HG03097 (cell line): ENCODE data around the gene N4BP2L1.
A peak's percentile ranks its signal among the peaks of the same experiment; 100 is the strongest.

Experiments
- ATAC-seq: cut with Tn5 transposase; IDR thresholded peaks from one replicate; pipeline ENCODE4 v1.9.1; 2021; ENCODE audit not compliant: unreplicated experiment, low FRiP score

N4BP2L1 gene

DNA sequence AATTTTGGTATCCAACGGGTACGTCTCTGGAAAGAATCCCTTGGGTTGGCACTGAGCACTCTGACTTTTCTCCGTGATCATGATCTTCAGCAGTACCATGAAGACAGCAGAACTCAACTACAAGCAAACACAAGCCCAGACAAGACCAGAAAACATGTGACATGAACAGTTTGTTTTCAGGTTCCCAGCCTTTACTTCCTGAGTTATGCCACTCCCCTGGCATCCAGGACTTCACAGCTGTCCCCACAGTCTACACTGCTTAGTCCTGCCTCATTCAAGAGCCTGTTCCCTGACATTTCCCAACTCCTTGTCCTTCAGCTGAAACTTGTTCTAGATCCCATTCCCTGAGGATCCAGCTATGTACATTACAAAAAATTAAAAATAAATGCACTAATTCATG lies 4.9 kb upstream of the N4BP2L1 start:
- ATAC-seq, result no peak

DNA sequence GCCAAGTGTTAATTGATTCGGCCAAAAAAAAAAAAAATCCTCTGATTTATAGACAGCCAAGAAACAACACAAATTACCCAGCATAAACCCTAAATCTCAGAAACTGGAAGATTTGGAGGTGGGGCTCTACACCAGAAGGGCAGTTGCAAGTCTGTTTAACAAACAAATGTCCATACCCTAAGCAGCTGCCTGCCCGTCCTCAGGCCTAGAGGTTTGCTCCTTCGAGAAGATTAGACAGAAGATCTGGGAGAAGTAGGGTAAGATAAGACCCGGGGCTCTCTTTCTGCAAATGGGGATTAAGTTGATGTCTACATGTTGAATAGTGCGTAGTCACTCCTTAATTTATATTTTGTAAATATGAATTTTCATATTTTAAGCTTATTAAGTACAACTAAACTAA lies 3.4 kb upstream of the N4BP2L1 start:
- no peak for ATAC-seq

DNA sequence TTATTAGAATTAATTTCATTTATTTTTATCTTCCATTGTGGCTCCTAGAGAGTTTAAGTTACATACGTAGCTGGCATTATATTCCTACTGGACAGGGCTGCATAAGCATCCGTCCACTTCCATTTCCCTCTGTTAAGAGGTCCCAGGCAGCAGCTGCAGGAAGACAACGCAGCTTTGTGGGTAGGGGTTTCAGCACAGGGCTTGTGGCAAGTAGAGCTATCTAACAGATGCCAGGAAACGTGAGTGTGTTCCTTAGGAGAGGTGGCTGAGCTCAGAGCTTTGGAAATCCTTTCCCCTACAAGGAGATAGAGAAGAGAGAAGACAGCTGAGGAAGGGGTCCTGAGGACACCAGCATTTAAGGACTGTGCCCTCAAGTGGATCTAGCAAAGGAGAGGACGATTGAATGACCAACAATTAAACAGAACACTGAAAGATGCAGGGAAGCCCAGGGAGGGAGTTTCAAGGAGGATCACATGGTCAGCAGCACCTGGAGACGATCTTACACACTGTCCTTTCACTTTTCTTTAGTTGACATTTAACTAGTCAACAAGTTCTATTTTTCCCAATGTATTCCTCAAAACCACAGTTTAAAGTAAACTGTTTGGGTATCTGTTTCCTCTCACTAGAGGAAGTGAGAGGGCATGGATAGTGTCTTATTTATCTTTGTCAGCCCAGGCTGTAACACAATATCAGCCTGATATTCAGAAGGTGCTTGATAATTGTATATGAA lies 2.3 kb upstream of the N4BP2L1 start:
- ATAC-seq, result no peak

DNA sequence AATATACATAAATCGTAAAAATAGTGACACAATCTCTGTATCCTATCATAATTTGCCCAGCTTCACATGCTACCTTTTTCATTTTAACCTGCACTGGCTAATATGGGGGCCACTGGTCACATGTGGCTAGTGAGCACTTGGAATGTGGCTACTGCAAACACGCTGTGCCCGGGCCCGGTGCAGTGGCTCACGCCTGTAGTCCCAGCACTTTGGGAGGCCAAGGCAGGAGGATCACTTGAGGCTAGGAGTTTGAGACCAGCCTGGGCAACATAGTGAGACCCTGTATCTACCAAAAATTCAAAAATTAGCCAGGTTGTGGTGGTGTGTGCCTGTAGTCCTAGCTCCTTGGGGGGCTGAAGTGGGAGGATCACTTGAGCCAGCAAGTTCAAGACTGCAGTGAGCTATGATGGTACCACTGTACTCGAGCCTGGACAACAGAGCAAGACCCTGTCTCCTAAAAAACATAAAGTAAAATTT lies 1.5 kb upstream of the N4BP2L1 start:
- ATAC-seq, result no peak

DNA sequence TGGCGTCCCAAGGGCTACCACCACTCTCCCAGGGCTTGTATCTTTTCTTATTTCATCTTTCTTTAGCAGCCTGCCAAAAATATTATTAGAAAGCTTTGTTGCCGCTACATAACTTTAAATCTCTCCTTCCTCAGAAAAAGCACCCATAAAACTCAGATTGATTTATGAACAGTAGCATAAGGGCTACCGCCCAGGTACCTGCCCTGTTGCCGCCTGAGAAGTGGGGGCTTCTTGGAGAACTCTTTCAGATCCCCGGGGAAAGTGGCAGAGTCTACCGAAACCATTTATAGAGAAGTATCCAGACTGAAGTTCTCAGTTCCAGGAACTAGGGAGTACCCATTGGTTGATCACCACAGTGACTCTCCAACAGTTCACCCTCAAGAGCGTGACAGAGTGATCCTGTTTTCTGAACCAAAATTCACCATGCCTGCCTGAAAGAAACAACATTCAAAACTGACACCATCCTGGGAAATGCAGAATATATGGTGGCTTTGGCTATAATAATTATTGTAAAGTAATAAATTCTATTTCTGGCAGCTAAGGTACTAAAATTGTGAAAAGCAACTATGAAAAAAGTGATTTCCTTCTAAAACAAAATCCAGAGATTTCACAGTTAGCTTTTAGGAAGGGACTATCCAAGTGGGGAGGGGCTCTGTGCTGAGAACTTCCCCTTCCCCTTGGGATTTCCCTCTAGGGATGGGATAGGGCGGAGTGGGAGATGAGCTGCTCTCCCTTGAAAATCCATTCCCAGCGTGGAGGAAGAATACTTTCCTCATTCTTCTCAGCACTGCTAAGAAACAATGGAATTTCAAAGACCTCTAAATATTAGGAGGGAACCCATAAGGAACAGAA lies 877 bp upstream of the N4BP2L1 start:
- no peak for ATAC-seq

DNA sequence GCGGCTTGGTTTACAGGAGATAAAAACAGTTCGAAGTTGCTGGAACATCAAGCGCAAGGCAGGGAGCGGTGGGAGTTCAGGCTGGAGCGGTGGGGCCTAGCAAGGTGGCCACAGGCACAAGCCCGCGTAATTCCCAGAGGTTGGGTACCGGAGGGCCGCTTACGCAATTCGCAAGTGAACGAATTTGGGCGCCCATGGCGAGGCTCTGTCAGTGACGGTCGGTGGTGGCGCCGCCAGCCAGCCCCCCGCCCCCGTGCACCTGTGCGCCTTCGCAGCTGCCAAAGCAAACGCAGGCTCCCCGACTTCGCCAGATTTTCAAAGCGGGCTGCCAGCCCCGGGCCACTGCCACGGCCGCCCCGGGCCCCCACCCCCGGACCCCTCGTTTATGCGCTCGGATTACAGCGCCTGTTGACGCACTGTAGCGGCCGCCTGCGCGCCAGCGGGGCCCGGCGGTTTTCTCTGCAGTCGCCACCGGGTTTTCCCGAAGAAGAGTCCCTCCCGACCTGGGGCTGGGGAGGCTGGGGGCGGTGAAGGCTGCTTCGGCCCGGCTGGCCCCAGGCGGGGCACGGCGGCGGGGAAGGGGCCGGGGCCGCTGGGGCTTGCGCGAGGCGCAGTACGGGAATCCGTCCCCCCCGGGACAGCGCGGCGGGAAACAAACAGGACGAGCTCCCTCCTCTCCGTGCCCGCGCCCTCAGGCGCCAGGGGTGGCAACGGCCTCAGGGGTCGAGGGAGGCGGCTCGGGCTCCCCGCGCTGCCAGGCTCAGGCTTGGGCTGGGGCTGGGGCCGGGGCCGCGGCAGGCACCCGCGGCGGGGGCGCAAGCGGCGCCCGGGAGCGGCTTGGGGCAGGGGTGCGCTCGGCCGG lies 709 bp downstream of the N4BP2L1 start:
- peak; percentile 9 for ATAC-seq

DNA sequence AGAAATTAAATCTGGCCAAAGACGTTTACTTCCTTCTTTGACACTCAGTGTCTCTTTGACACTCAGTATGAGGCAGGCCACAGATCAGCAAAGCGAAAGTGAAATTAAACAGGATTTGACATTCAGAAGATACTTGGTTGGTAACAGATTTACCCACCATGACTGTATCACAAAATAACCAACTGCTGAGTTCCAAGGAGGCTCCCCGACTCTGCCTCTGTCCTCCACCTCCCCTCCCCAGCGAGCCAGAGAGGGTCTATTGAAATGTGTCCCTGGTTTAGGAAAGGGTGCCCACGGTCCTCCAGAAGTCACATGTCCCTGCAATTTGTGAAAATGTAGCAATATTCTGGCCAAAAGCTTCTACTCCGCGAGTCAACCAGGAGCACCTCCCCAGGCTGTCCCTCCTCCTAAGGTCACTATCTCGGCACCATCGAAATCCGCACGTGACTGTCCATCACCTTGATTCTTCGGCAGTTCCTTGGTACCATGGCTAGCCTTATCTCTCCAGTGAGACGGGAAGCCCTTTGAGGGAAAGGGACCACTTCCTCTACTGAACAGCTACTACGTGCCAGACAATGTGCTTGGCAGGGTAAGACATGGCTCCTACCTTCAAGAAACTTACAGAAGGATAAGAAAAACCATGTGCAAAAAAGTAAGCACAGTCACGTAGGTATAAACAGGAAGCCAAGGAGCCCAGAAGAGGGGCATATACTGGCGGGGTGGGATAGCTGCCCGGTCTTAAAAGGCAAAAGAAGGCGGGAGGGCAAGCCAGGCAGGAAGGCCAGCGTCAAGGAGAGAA lies 1.5 kb downstream of the N4BP2L1 start:
- ATAC-seq, result peak; percentile 25

DNA sequence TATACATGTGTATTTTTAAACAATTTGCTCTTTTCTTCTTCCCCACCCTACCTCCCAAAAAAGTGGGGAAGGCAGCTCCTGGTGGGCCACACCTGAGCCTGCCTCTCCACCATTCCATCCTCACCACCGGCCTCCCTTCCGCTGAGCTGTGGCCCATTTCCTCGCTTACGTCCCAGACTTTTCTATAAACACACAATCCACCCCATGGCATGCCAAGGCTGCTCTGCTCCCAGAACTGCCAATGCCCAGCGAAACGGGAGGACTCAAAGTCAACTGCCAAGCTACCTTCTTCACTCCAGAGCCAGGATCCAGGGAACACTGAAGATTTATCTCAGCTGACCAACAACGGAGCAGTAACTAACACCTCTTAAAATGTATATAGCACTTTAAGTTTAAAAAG lies 2.8 kb downstream of the N4BP2L1 start:
- ATAC-seq, result no peak

DNA sequence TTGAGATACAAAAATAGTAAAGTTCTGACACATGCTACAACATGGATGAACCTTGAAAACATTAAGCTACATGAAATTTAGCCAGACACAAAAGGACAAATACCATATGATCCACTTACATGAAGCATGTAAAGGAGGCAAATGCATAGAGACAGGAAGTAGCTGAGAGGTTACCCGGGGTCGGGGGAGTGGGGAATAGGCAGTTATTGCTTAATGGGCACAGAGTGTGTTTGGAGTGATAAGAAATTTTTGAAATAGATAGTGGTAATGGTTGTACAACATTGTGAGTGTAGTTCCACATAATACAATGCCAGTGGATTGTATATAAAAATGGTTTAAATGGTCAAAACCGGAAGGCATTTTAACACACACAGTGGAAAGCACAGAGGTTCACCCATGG lies 4.3 kb downstream of the N4BP2L1 start:
- ATAC-seq, result no peak

DNA sequence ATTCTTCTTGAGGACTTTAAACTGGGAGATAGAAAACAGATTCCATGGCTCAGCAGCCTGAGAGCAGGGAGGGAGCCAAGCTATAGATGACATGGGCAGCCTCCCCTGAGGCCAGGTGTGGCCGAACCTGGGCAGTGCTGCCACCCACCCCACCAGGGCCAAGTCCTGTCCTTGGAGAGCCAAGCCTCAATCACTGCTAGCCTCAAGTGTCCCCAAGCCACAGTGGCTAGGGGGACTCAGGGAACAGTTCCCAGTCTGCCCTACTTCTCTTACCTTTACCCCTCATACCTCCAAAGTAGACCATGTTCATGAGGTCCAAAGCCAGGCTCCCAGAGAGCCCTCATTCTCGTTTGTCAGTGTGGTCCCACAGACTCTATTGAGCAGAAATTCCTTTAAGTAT lies 8.1 kb downstream of the N4BP2L1 start:
- ATAC-seq, result no peak

DNA sequence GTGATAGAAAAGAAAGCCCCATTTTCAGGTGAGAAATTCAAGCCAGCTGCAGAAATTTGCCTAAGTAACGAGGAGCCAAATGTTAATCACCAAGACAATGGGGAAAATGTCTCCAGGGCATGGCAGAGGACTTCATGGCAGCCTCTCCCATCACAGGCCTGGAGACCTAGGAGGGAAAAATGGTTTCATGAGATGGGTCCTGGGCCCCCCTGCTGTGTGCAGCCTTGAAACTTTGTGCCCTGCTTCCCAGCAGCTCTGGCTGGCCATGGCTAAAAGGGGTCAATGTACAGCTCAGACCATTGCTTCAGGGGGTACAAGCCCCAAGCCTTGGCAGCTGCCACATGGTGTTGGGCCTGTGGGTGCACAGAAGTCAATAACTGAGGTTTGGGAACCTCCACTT lies 9.9 kb downstream of the N4BP2L1 start:
- no peak for ATAC-seq

DNA sequence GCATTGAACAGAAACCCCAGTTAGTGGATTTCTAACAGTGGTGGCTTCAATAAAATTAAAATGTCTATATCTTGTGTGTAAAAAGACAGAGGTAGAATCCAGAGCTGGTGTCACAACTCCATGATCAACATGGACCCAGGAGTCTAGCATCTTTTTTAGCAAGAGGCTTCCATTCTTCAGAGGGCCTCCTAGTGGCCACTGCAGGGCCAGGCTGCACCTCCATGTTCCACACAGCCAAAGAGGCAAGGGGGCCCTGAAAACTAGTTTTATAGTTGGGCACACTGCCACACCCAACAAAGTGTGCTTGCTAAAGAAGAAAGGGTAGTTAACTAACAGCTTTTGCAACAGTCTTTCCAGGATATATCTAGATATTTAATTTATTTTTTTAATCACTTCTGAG lies 12.9 kb downstream of the N4BP2L1 start:
- no peak for ATAC-seq

DNA sequence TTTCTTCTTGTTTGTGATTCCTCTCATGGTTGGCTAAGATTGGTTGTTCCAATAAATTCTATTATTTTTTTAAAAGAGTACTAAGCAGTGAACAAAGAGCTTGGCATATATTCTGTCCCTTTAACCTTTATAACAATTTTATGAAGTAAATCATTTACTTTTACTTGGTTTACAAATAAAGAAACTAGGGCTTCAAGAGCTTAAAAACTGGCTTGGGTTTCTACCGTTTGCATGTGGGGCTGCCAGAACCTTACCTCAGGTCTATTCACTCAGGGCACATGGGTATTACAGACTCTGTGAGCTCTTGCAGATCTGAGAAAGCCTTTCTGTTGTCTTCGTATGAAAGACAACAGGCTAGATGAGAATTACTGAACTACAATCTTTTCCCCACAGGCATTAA lies 13.3 kb downstream of the N4BP2L1 start:
- no peak for ATAC-seq

DNA sequence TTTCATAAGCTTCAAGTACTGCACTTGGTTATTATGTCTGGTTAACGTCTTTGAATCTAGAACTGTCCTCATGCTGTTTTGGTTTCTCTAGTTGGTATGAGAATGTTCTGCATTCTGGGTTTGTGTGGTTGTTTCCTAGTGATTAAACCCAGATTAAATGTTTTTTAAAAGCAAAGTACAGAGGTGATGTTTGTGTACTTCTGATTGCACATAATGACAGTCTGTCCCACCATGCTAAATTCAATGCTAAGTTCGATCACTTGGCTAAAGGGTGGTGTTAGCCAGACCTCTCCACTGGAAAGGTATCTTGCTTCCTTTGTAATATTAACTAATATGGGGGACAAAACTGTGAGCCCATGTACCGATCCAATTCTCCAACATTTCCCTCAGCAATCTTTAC lies 14.6 kb downstream of the N4BP2L1 start:
- ATAC-seq, result no peak

DNA sequence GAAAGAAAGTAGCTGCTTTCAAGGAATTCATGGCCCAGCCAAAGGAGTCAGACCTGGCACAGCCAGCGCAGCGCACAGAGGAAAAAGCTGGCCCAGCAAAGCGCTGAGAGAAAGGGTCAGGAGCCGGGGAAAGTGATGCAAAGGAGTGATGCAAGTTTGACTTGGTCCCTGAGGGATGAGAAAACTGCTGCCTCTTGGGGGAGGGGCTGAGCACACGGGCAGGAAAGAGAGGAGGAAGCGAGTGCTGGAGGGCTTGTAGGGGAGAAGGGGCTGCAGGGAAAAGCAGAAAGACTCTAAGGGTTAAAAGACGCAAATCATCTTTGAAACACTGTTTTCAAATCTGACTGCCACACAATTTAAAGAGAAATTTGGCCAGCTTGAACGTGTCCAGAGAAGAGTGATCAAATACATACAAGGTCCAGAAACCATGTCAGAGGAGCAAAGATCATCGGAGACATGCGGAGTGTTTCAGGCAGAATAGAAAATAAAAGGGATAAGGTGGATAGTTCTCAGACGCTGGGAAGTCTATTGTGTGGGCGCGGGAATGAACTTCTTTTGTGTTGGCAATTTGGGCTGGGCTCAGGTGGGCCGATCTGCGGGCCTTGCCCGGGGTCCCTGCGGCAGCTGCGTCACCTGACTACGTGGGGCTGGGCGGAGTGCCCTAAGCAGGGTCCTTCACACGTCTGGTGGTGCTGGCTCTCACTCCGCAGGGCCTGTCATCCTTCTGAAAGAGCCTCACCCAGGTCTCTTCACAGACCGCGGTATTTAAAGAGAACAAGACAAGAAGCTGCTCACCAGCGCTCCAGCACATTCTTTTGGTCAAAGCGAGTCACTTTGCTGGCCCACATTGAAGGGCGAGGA lies 18.1 kb downstream of the N4BP2L1 start:
- no peak for ATAC-seq

DNA sequence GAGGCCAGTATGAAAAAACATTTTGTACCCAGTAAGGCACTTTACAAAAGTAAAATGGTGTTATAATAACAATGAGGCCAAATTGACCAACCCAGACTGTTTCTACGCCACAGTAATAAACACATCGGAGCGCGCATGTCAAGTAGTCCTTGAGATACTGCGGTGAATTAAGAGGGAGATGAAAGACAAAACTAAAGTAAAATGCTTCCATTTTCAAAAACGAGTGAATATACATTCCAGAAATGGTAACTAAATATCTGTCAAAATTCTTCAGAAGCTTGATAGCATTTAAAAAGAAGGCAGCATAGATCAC lies 19.0 kb downstream of the N4BP2L1 start:
- ATAC-seq, result no peak

DNA sequence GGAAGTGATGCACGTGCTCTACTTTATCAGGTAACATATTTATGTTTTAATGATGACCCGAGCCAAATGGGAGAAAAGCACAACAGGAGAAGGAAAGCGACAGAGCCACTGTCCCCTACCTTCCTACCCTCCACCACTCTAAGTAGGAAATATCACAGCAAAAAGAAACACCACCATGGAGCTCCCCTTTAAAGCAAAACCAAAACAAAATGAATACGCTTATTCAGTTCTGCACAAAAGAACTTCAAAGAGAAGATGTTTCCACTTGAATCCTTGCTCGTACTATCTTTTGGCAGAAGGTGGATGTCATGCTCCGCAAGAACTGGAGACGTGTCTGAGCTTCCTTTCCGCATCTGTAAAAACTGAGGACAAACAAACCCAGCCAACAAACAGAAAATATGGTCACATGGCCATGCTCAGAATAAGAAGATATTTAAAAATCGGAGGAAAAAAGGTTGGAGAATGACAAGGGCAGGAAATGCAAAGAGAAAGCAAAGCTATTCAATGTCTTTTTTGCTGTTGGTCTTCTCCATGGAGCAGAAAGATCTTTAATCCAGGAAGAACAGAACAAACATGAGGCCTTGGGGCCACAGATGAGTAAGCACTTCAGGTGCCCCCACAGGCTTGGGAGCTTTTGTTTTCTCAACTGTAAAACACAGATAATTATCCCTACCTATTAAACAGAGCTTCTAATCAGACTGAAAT lies 19.5 kb downstream of the N4BP2L1 start:
- no peak for ATAC-seq

DNA sequence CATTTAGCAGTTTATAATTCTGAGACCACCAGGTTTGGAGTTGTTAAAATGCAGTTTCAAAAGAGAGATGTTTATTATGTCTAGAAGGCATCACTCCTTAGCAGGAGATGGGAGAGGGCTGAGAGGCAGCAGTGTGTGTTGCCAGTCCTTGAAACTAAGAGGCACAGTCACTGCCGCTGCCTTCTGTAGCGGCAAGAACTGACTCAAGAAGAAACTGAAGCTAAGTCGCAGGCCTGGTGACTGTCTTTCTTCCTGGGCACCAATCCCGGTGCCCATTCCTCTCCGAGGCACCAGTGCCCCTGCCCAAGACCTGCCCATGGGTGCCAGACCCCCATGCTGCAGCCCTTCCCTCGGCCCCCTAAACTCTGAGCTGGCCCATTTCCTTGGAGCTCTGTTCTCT lies 20.1 kb downstream of the N4BP2L1 start:
- no peak for ATAC-seq

DNA sequence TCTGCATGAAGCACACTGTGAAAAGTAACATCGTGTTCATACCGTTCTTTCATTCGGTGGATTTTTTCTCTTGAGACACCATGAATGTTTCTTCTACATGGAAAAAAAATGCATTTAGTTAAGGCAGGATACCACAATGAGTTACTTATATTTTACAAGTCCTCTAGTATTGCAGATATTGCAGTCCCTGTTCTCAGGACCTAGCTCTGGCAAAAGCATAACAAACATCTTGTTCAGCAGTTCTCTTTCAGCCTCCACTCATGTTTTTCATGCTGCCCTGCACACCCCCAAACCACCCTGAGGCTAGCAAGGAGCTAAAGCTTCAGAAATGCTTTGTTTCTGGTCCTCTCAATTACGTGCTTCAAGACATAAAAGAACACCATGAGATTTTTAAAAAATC lies 24.8 kb downstream of the N4BP2L1 start:
- ATAC-seq, result no peak
